ENCODE data around the gene INO80E. TPM values are rescaled to one million over a fixed set of nuclear protein-coding genes. Genes with fewer than 3 reads are reported as not detected.

The INO80E gene
- total RNA-seq, 1 experiment from 2014 or later: 89.8 TPM

- TF ChIP-seq CTCF (IDR thresholded peaks at IDR 0.05 in 2 of 3, conservative IDR thresholded peaks at IDR 0.05 in 1 of 3; ENCODE audit: borderline replicate concordance in 1 of 3, insufficient read depth in 1 of 3, low read depth in 2 of 3, low read length in 2 of 3) (no peak), ELF1 (IDR thresholded peaks at IDR 0.05; ENCODE audit: borderline replicate concordance, low read depth) (no peak), CEBPB (IDR thresholded peaks at IDR 0.05; ENCODE audit: low read depth) (no peak), ZNF274 (IDR thresholded peaks at IDR 0.05; ENCODE audit: low read depth, low read length) (no peak), EGR1 (IDR thresholded peaks at IDR 0.05; ENCODE audit: low read depth) (no peak)
These were observed 4.5 kb upstream of the INO80E start (continued) for GRCh38 chr16:29991571-29991904.

GRCh38 chr16:29992344-29992967 is 3.6 kb upstream of the INO80E start:
- Histone ChIP-seq H3K9me2 (ENCODE audit: insufficient read depth) (no peaks in the 10 kb centered on the region), H4K20me1 (ENCODE audit: insufficient read depth) (no peaks in the 10 kb centered on the region), H3K79me2 (ENCODE audit: insufficient read depth, low read length) (peaks cover 11% of the 10 kb centered on the region), H3K27me3 (ENCODE audit: insufficient read depth, low read length) (no peaks in the 10 kb centered on the region), H3K9me3 (ENCODE audit: control insufficient read depth in 1 of 2, insufficient read depth in 1 of 2, low read depth in 1 of 2, low read length in 2 of 2) (no peaks in the 10 kb centered on the region), H3K9ac (ENCODE audit: low read length) (no peak overlapping the region), H3K36me3 (ENCODE audit: control insufficient read depth in 1 of 2, insufficient read depth in 2 of 2, low read length in 2 of 2) (peaks cover 21 to 31% of the 10 kb centered on the region in 2 experiments), H2AFZ (ENCODE audit: low read depth, low read length, poor library complexity, severe bottlenecking) (no peak overlapping the region), H3K27ac (ENCODE audit: low read depth, low read length) (peak overlapping the region; percentile 13; the same call in 1 of the 2 replicates), H3K4me1 (ENCODE audit: control insufficient read depth in 1 of 2, insufficient read depth in 2 of 2, low read length in 2 of 2) (peaks cover 9 to 27% of the 10 kb centered on the region in 2 experiments), H3K4me2 (ENCODE audit: low read length) (no peak overlapping the region), H3K4me3 (replicated peaks in 1 of 2; ENCODE audit: low read depth in 1 of 2, low read length in 2 of 2) (no peak overlapping the region)
- TF ChIP-seq SRF (IDR thresholded peaks at IDR 0.05; ENCODE audit: low read depth): no peak
- TF ChIP-seq TCF7L2 (IDR thresholded peaks at IDR 0.05; ENCODE audit: borderline replicate concordance, extremely low read depth, insufficient read depth, insufficient read length): no peak
- no peak for TF ChIP-seq EZH2phosphoT487 (IDR thresholded peaks at IDR 0.05; ENCODE audit: borderline replicate concordance)
- no peak for TF ChIP-seq EGR1 (IDR thresholded peaks at IDR 0.05; ENCODE audit: low read depth)
- TF ChIP-seq POLR2AphosphoS5 (IDR thresholded peaks at IDR 0.05; ENCODE audit: low read depth, low read length): no peak
- no peak for TF ChIP-seq POLR2A (IDR thresholded peaks at IDR 0.05; ENCODE audit: borderline replicate concordance, extremely low read depth, insufficient read depth, insufficient read length)
- TF ChIP-seq MAX (IDR thresholded peaks at IDR 0.05): no peak
- no peak for TF ChIP-seq ATF3 (IDR thresholded peaks at IDR 0.05)
- no peak for TF ChIP-seq JUND (IDR thresholded peaks at IDR 0.05)
- no peak for TF ChIP-seq ELF1 (IDR thresholded peaks at IDR 0.05; ENCODE audit: borderline replicate concordance, low read depth)
- no peak for TF ChIP-seq RAD21 (IDR thresholded peaks at IDR 0.05; ENCODE audit: low read depth)
- no peak for TF ChIP-seq YY1 (IDR thresholded peaks at IDR 0.05; ENCODE audit: extremely low read depth, insufficient replicate concordance, low read depth, low read length)
- no peak for TF ChIP-seq ZNF274 (IDR thresholded peaks at IDR 0.05; ENCODE audit: low read depth, low read length)
- no peak for TF ChIP-seq FOSL1 (IDR thresholded peaks at IDR 0.05; ENCODE audit: low read depth)
- TF ChIP-seq SP1 (IDR thresholded peaks at IDR 0.05; ENCODE audit: low read depth): no peak
- ChIA-PET POLR2A (no interaction called here), RAD21 (ENCODE audit: low non-redundant PET in 1 of 2, low total read pairs in 2 of 2, uncharacterized antibody in 2 of 2, unreplicated experiment in 2 of 2) (no interaction called here), CTCF (no interaction called here)
- BruUV-seq (replicated peaks): no TSS peak
- ATAC-seq: no peak
- DNase-seq (ENCODE audit: low read depth, low spot score): no peak
- intact Hi-C loops (cut with micrococcal nuclease): no loop called here

All from HCT116 (cell line).